HL-60/S4 treated with phorbol 12-myristate 13-acetate at 8.2 ng/mL for 4 days and 3 days (cell line): ENCODE results near the gene DHX32.
"Not testable (repeated sequence)": the region's sequence is repeated elsewhere in the genome, so short reads cannot be mapped to it uniquely, and the experiment has no call there.

ENCODE experiments used
- in situ Hi-C: fragments of 300-500 bp; cut with MboI; formaldehyde crosslinking; loops from 2 replicates; pipeline ENCODE4 v1.15.0; 2022; ENCODE audit warnings: low sequenced_read_pairs

DHX32 gene

DNA sequence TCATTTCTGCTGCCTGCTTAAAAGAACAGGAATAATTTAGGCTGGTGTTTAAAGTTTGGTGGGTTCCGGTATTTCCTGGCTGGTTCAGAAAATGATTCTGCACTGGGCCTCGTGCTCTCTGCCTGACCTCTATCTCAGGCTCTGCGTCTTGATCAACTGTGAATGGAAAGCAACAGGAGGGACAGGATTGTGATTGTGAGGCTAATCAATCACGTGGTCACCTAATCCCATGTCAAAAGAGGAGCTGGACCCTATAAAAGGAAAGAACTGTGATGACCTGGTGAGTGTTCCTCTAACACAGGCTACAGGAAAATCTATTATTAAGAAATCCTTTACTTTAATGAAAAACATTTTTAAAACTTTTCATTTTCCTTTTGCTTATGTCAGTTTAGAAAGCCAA is at the start of gene DHX32:
DHX32 (minus strand) TSS at position 101 of the 400 bp plus-strand sequence. CDS start 468 bp downstream, outside the sequence.
- in situ Hi-C loops, result no loop called here

DNA sequence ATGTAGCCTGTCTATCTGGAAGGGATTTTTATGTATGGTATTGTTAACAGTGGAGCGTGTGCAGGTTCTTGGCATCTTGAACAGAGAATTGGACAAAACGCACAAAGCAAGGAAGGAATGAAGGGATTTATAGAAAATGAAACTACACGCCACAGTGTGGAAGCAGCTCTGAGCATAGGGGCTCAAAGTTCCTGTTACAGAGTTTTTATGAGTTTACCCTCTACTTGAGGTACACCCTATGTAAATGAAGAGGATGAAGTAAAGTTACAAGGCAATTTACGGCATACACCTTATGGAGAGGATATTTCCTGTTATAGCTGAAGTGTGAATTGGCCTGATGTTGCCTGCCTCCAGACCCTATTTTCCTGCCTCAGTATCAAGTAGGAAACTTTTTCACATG is 48.5 kb upstream of the DHX32 start:
- in situ Hi-C loops, result no loop called here

GRCh38 chr10:125928928-125929585 is 48.0 kb upstream of the DHX32 start:
- in situ Hi-C loops, result no loop called here

DNA sequence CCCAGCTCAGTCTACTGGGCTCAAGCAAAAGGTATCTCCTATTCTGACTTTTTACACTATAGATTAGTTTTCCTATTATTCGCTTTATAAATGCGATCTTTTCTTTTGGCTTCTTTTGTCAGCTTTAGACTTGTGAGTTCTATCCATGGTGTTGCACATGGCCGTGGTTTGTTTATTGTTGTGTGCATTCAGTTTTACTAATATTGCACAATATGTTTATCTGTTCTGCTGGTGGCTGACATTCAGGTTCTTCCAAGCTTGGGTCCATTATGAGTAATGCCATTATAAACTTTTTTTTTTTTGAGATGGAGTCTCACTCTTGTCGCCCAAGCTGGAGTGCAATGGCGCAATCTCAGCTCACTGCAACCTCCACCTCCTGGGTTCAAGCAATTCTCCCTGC is 46.2 kb upstream of the DHX32 start:
- in situ Hi-C loops, result not testable (repeated sequence)

DNA sequence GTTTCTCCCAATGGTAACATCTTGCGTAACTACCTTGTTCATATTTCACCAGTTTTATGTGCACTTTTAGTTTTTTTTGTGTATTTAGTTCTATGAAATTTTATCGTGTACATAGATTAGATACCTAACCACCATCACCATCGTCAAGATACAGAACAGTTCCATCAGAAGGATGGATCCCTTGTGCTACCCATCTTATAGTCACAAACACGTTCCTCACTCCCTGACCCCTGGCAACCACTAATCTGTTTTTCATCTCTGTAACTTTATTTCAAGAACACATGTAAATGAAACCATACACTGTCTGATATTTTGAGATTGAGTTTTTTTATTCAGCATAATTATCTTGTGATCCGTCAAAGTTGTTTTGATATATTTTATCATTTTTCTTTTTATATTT is 45.2 kb upstream of the DHX32 start:
- in situ Hi-C loops, result no loop called here

DNA sequence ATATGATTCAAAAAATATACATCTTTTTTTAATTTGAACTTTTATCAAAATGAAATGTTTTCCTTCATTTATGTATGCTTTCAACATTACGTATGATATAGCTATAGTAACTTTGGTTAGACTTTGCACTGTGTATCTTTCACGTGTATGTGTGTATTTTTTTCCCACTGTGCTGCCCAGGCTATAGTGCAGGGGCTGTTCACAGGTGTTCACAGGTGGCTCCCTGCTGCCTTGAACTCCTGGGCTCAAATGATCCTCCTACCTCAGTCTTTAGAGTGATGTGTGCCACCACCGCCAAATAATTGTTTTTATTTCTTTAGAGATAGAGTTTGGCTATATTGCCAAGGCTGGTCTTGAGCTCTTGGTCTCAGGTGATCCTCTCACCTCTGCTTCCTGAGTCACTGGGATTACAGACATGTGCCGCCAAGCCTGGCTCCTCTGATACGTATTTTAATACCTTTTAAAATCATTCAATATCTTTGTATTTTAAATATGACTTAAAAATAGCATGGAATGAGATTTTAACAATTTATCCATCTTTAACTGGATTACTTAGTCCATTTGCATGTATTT is 44.3 kb upstream of the DHX32 start:
- in situ Hi-C loops, result no loop called here

GRCh38 chr10:125921643-125922306 is 40.7 kb upstream of the DHX32 start:
- in situ Hi-C loops, result not testable (repeated sequence)

GRCh38 chr10:125917704-125918361 is 36.7 kb upstream of the DHX32 start:
- in situ Hi-C loops, result not testable (repeated sequence)

- in situ Hi-C loops, result no loop called here
Observed at GRCh38 chr10:125916977-125917376, 35.9 kb upstream of the DHX32 start.

- in situ Hi-C loops, result not testable (repeated sequence)
Observed at GRCh38 chr10:125913277-125913676, 32.2 kb upstream of the DHX32 start.

GRCh38 chr10:125911990-125912389 is 30.9 kb upstream of the DHX32 start:
- in situ Hi-C loops, result no loop called here

GRCh38 chr10:125911145-125911544 is 30.1 kb upstream of the DHX32 start:
- in situ Hi-C loops, result no loop called here

DNA sequence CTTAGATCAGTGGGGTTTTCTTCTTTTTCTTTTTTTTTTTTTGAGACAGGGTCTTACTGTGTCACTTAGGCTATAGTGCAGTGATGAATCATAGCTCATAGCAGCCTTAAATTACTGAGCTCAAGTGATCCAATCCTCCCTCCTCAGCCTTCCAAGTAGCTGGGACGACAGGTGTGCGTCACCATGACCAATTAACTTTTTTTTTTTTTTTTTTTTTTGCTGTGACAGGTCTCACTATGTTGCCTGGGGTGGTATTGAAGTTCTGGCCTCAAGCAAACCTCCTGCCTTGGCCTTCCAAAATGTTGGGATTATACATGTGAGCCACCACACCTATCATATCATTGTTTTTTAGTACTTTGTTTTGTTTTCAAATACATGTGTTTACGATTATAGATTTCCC is 28.4 kb upstream of the DHX32 start:
- in situ Hi-C loops, result not testable (repeated sequence)

GRCh38 chr10:125908813-125909212 is 27.7 kb upstream of the DHX32 start:
- in situ Hi-C loops, result not testable (repeated sequence)

DNA sequence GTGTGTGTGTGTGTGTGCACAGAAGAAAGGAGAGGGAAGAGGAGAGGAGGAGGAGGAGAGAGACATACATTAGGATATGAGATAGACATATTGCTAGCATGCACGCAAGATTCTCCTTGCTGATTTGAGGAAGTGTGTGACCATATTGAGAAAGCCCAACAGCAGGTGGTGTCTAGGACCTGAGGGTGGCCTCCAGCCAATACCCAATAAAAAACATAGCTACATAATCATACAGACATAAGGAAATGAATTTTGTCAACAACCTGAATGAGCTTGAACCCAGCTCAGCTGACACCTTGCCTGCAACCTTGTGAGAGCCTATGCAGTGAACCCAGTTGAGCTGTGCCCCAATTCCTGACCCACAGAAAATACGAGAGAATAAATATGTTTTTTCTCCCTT is 26.5 kb upstream of the DHX32 start:
- in situ Hi-C loops, result not testable (repeated sequence)

DNA sequence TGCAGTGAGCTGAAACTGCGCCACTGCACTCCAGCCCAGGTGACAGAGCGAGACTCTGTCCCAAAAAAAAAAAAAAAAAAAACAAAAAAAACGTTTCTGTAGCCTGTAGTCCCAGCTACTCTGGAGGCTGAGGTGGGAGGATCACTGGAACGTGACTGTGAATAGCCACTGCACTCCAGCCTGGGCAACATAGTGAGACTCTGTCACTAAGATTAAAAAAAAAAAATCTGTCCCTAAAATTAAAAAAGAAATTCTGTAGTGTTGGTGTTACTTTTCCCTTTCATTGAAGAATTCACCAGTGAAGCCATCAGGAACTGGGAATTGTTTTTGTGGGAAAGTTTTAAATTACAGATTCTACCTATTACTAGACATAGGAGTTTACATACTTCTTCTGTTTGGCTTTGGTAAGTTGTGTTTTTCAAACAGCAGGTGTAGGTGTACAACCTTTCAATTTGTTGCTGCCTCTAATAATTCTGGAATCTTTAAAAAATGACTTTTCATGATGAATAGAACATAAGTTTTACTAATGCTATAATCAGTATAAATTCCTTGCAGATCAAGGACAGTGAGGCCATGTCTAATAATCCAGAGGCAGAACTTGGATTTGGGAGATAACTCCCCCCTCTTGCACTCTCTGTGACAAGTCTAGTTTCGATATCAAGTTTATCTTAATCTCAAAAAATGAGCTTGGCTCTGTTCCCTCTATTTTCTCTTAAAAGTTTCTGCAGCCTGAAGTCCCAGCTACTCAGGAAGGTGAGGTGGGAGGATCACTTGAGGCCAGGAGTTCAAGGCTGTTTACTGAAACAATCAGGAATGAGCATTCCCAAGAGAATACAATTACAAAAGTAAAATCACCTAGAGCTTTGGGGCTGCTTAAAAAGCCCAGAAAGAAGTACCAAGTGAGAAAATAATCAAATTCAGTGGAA is 24.2 kb upstream of the DHX32 start:
- in situ Hi-C loops, result not testable (repeated sequence)

DNA sequence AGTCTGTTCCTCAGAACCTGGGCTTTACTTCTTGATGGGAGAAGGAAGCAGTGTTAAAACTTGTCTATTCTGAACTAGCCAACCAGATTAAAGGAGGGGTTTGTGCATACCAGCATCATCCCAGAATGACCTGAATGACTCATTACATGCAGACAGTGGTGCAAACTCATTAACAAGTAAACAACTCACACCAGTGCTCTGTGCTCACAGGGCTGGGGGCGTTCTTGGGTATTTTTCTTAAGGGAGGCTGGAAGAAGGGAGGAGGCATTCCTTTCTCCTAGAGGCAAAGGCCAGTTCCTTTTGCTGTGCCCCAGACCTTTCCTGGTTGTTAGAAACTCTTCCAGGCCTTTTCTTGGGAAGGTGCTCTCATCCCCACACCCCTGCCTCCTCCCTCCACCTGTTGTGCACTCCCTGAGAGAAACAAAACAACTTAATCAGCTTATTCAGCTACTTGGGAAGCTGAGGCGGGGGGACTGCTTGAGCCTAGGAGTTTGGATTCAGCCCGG is 22.1 kb upstream of the DHX32 start:
- in situ Hi-C loops, result not testable (repeated sequence)

DNA sequence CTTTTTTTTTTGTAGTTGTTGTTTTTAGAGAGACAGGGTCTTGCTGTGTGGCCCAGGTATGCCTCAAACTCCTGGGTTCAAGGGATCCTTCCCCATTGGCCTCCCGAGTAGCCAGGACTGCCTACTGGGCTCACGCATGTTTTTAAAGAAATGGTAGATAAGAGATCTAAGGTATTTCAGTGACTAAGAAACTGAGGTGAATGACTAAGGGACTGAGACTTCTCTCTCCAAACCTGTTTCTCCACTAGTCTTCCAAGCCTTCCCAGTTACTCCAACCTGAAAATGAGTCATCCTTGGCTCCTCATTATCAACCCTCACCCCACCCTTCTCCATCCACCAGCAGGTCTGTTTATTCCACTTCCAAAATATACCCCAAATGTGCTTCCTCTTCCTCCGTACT is 19.9 kb upstream of the DHX32 start:
- in situ Hi-C loops, result not testable (repeated sequence)

DNA sequence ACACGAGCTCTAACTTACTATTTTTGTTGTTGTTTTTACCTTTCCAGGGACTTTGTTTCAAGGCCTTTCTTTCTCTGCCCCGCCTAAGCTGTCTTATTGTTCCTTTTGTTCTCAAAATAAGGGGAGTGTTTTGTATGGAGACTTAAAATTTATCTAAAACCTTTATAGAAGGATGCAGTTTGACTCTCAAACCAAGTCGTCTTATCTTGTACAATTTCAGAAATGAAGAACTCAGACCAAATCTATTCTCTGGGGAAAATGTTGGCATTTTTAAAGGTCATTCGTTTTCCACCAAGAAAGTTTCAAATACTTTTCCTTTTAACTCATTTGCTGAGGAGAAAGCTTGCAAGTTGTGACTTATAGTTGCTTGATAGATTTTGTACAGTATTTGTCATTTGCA is 16.2 kb upstream of the DHX32 start:
- in situ Hi-C loops, result not testable (repeated sequence)

- in situ Hi-C loops, result not testable (repeated sequence)
Observed at GRCh38 chr10:125896088-125896934, 15.2 kb upstream of the DHX32 start, which contains the start of gene FANK1. TSS of gene FANK1 (plus strand) at chr10:125896564. CDS start at chr10:125896643, 79 bp downstream.
